ENCODE results near the gene PTPN6. TPM values are rescaled to one million over a fixed set of nuclear protein-coding genes. Genes with fewer than 3 reads are reported as not detected.

Gene PTPN6
- total and polyA plus RNA-seq, 2 of the 13 experiments (the other 11 are each of a cell fraction or from before 2014, with no cell fraction given): 10.5 to 10.6 TPM

DNA sequence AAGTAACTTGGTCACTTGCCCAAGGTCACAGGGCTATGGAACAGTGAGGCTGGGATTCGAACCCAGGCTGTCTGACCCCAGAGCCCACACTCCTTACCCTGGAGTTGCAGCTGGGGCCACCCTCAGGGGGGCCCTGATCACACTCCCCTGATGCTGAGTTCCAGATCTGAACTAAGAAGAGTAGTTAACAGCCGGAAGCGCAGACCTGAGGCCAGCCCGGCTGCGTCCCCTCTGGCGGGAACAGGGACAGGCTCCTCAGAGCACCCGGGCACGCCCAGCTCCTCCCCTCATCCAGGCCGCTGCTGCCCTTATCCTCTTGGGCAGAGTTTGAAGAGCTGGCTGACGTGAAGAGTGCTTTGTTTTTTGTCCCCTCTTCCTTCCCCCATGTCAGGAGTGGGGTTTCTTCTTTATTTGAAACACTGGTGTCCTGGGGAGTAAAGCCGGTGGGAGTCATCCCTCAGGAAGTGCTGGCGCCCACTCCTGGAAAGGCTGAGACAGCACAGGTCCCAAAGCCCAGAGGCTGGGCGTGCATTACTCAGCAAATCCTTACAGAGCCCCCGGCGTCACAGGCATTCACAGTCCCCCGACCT, 10.6 kb downstream of the PTPN6 start (continued):
- no peak for TF ChIP-seq EP300 (IDR thresholded peaks at IDR 0.05; ENCODE audit: low read depth in 2 of 2, low read length in 2 of 2)
- no peak for TF ChIP-seq EP300 (CRISPR knock-in tag; IDR thresholded peaks at IDR 0.05; ENCODE audit: borderline replicate concordance)
- TF ChIP-seq, protein P1, sequence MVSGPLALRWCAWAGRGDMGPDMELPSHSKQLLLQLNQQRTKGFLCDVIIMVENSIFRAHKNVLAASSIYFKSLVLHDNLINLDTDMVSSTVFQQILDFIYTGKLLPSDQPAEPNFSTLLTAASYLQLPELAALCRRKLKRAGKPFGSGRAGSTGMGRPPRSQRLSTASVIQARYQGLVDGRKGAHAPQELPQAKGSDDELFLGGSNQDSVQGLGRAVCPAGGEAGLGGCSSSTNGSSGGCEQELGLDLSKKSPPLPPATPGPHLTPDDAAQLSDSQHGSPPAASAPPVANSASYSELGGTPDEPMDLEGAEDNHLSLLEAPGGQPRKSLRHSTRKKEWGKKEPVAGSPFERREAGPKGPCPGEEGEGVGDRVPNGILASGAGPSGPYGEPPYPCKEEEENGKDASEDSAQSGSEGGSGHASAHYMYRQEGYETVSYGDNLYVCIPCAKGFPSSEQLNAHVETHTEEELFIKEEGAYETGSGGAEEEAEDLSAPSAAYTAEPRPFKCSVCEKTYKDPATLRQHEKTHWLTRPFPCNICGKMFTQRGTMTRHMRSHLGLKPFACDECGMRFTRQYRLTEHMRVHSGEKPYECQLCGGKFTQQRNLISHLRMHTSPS (CRISPR knock-in tag; IDR thresholded peaks at IDR 0.05; ENCODE audit: low read depth): no peak
- TF ChIP-seq, protein P2, sequence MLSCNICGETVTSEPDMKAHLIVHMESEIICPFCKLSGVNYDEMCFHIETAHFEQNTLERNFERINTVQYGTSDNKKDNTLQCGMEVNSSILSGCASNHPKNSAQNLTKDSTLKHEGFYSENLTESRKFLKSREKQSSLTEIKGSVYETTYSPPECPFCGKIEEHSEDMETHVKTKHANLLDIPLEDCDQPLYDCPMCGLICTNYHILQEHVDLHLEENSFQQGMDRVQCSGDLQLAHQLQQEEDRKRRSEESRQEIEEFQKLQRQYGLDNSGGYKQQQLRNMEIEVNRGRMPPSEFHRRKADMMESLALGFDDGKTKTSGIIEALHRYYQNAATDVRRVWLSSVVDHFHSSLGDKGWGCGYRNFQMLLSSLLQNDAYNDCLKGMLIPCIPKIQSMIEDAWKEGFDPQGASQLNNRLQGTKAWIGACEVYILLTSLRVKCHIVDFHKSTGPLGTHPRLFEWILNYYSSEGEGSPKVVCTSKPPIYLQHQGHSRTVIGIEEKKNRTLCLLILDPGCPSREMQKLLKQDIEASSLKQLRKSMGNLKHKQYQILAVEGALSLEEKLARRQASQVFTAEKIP (CRISPR knock-in tag; IDR thresholded peaks at IDR 0.05; ENCODE audit: borderline replicate concordance): no peak
- TF ChIP-seq NR2F1 (CRISPR knock-in tag; IDR thresholded peaks at IDR 0.05): no peak
- TF ChIP-seq, protein P3, sequence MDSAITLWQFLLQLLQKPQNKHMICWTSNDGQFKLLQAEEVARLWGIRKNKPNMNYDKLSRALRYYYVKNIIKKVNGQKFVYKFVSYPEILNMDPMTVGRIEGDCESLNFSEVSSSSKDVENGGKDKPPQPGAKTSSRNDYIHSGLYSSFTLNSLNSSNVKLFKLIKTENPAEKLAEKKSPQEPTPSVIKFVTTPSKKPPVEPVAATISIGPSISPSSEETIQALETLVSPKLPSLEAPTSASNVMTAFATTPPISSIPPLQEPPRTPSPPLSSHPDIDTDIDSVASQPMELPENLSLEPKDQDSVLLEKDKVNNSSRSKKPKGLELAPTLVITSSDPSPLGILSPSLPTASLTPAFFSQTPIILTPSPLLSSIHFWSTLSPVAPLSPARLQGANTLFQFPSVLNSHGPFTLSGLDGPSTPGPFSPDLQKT (CRISPR knock-in tag; IDR thresholded peaks at IDR 0.05; ENCODE audit: borderline replicate concordance): no peak
- TF ChIP-seq, protein P4, sequence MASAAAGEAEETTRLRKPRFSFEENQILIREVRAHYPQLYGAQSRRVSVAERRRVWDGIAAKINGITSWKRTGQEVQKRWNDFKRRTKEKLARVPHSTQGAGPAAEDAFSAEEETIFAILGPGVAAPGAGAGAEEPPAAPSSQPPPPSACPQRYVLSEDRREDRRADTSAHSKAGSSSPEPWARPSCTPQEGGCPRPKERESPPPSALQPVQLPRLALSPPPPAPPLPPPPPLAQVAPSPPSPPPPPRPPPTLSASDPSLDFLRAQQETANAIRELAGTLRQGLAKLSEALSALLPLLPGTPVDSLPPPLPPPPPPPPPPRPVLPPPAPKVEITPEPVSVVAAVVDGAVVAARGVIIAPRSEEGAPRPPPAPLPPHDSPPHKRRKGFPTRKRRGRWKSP (CRISPR knock-in tag; IDR thresholded peaks at IDR 0.05): 0 out of 2 replicates have a peak, but pooled peaks have one; percentile 48
- no peak for TF ChIP-seq ZNF432 (CRISPR knock-in tag; IDR thresholded peaks at IDR 0.05; ENCODE audit: borderline replicate concordance)
- TF ChIP-seq, protein P5, sequence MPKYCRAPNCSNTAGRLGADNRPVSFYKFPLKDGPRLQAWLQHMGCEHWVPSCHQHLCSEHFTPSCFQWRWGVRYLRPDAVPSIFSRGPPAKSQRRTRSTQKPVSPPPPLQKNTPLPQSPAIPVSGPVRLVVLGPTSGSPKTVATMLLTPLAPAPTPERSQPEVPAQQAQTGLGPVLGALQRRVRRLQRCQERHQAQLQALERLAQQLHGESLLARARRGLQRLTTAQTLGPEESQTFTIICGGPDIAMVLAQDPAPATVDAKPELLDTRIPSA (CRISPR knock-in tag; IDR thresholded peaks at IDR 0.05; ENCODE audit: borderline replicate concordance): no peak
- TF ChIP-seq ZNF335 (CRISPR knock-in tag; IDR thresholded peaks at IDR 0.05): no peak
- TF ChIP-seq MBNL3 (CRISPR knock-in tag; conservative IDR thresholded peaks at IDR 0.05): no peak
- TF ChIP-seq ZNF878 (CRISPR knock-in tag; IDR thresholded peaks at IDR 0.05): no peak
- 0 out of 4 replicates have a peak, but pooled peaks of 1 of the 2 experiments have one; percentile 46 for TF ChIP-seq POLR2A (IDR thresholded peaks at IDR 0.05; ENCODE audit: insufficient read depth in 1 of 2, low read depth in 2 of 2, low read length in 2 of 2)
- TF ChIP-seq, protein P6, sequence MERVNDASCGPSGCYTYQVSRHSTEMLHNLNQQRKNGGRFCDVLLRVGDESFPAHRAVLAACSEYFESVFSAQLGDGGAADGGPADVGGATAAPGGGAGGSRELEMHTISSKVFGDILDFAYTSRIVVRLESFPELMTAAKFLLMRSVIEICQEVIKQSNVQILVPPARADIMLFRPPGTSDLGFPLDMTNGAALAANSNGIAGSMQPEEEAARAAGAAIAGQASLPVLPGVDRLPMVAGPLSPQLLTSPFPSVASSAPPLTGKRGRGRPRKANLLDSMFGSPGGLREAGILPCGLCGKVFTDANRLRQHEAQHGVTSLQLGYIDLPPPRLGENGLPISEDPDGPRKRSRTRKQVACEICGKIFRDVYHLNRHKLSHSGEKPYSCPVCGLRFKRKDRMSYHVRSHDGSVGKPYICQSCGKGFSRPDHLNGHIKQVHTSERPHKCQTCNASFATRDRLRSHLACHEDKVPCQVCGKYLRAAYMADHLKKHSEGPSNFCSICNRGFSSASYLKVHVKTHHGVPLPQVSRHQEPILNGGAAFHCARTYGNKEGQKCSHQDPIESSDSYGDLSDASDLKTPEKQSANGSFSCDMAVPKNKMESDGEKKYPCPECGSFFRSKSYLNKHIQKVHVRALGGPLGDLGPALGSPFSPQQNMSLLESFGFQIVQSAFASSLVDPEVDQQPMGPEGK (CRISPR knock-in tag; IDR thresholded peaks at IDR 0.05): peak; percentile 49; the same call in 1 of the 2 replicates
- TF ChIP-seq MZF1 (CRISPR knock-in tag; IDR thresholded peaks at IDR 0.05; ENCODE audit: borderline replicate concordance): no peak
- TF ChIP-seq, protein P7, sequence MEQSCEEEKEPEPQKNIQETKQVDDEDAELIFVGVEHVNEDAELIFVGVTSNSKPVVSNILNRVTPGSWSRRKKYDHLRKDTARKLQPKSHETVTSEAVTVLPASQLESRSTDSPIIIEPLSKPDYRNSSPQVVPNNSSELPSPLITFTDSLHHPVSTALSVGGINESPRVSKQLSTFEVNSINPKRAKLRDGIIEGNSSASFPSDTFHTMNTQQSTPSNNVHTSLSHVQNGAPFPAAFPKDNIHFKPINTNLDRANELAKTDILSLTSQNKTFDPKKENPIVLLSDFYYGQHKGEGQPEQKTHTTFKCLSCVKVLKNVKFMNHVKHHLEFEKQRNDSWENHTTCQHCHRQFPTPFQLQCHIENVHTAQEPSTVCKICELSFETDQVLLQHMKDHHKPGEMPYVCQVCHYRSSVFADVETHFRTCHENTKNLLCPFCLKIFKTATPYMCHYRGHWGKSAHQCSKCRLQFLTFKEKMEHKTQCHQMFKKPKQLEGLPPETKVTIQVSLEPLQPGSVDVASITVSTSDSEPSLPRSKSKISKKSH (CRISPR knock-in tag; IDR thresholded peaks at IDR 0.05; ENCODE audit: borderline replicate concordance): no peak; the same call in 1 of the 2 replicates
- peak; percentile 62; the same call in 1 of the 2 replicates for TF ChIP-seq KAT8 (CRISPR knock-in tag; IDR thresholded peaks at IDR 0.05)
- no peak for TF ChIP-seq EZH2 (conservative IDR thresholded peaks at IDR 0.05; ENCODE audit: low read depth, low read length)
